K562 (cell line): ENCODE measurements around the gene PAX8. TPM values are rescaled to one million over a fixed set of nuclear protein-coding genes. Genes with fewer than 3 reads are reported as not detected.
A peak's percentile ranks its signal among the peaks of the same experiment; 100 is the strongest.

Source experiments
- MCM2 ChIP-seq: fragments of 450-650 bp; IDR thresholded peaks from 2 replicates; pipeline ENCODE4 v1.6.1; 2017; ENCODE audit warnings: low read depth, mild to moderate bottlenecking
- MCM7 ChIP-seq, 2 experiments: fragments of 450-650 bp; IDR thresholded peaks; 2 replicates each; pipeline ENCODE4 v1.6.1; 2016 to 2018
- MYC ChIP-seq, 2 experiments: fragments of 250-450 bp in 1 of 2; sonication (Bioruptor Pico) in 1 of 2; IDR thresholded peaks; 2 replicates each; pipeline versions ENCODE4 v1.5.1 to v1.6.1; 2012 to 2021; ENCODE audit warnings: low read depth in 2 of 2, borderline replicate concordance in 1 of 2, improper control_type of control experiment in 1 of 2, low read length in 1 of 2, mild to moderate bottlenecking in 1 of 2, moderate library complexity in 1 of 2
- ZC3H11A ChIP-seq: IDR thresholded peaks from 2 replicates; pipeline ENCODE4 v1.6.1; 2012; ENCODE audit warnings: low read depth, low read length, improper control_type of control experiment
- ZNF354B ChIP-seq: fragments of 250-450 bp; sonication (Bioruptor Pico); IDR thresholded peaks from 2 replicates; pipeline ENCODE4 v1.4.0; 2020
- ZNF583 ChIP-seq: fragments of 250-450 bp; sonication (Bioruptor Pico); IDR thresholded peaks from 2 replicates; pipeline ENCODE4 v1.4.0; 2020
- ZNF695 ChIP-seq: fragments of 450-650 bp; formaldehyde crosslinking; IDR thresholded peaks from 2 replicates; pipeline ENCODE4 v1.4.0; 2020; ENCODE audit warnings: mild to moderate bottlenecking, moderate library complexity
- ZNF785 ChIP-seq: fragments of 250-450 bp; sonication (Bioruptor Pico); IDR thresholded peaks from 2 replicates; pipeline ENCODE4 v1.4.0; 2020; ENCODE audit warnings: mild to moderate bottlenecking
- polyA plus RNA-seq, 8 experiments: library from polyadenylated mRNA; depleted of rRNA in 4 of 8; stranded (reverse) in 5 of 8; unstranded in 3 of 8; fragments of >200 nt; fragmentation: Nextera tagmentation in 2 of 8; fragmentation: Illumina TruSeq in 1 of 8; extraction: Ambion mirVana in 2 of 8; extraction: Trizol in 1 of 8; gene quantifications; 2 replicates each; pipeline versions ENCODE4 v1.2.1 to v1.2.3, GENCODE V29; 2011 to 2014; ENCODE audit warnings: inconsistent platforms in 1 of 8, missing spikeins in 1 of 8
- total RNA-seq, 7 experiments: library from RNA; depleted of rRNA in 6 of 7; stranded (reverse); fragments of >200 nt in 6 of 7; fragmentation: Illumina TruSeq in 2 of 7; extraction: Trizol in 2 of 7; gene quantifications; 2 replicates each; pipeline versions ENCODE4 v1.2.1 to v1.2.3, GENCODE V29; 2011 to 2021; ENCODE audit warnings: low replicate concordance in 1 of 7
- TF ChIP-seq, protein P1 (sequence below): conservative IDR thresholded peaks from 2 replicates; pipeline ENCODE4 v1.6.1; 2011; ENCODE audit warnings: low read depth, mild to moderate bottlenecking, low read length; ENCODE audit not compliant: control insufficient read depth
- TF ChIP-seq, protein P2 (sequence below): fragments of 250-450 bp; sonication (Bioruptor Pico); IDR thresholded peaks from 2 replicates; pipeline ENCODE4 v1.8.0; 2022; ENCODE audit warnings: inconsistent platforms, mild to moderate bottlenecking, moderate library complexity, borderline replicate concordance
- TF ChIP-seq, protein P3 (sequence below): fragments of 450-650 bp; IDR thresholded peaks from 2 replicates; pipeline ENCODE4 v1.6.1; 2016; ENCODE audit warnings: mild to moderate bottlenecking, moderate library complexity
- TF ChIP-seq, protein P4 (sequence below): fragments of 250-450 bp; sonication (Bioruptor Pico); IDR thresholded peaks from 2 replicates; pipeline ENCODE4 v1.6.1; 2021; ENCODE audit warnings: mild to moderate bottlenecking

Gene PAX8
- total and polyA plus RNA-seq, 9 of the 15 experiments (the other 6 are each of a cell fraction or from before 2014, with no cell fraction given), result 0.13 to 2.1 (median 0.51) TPM

DNA sequence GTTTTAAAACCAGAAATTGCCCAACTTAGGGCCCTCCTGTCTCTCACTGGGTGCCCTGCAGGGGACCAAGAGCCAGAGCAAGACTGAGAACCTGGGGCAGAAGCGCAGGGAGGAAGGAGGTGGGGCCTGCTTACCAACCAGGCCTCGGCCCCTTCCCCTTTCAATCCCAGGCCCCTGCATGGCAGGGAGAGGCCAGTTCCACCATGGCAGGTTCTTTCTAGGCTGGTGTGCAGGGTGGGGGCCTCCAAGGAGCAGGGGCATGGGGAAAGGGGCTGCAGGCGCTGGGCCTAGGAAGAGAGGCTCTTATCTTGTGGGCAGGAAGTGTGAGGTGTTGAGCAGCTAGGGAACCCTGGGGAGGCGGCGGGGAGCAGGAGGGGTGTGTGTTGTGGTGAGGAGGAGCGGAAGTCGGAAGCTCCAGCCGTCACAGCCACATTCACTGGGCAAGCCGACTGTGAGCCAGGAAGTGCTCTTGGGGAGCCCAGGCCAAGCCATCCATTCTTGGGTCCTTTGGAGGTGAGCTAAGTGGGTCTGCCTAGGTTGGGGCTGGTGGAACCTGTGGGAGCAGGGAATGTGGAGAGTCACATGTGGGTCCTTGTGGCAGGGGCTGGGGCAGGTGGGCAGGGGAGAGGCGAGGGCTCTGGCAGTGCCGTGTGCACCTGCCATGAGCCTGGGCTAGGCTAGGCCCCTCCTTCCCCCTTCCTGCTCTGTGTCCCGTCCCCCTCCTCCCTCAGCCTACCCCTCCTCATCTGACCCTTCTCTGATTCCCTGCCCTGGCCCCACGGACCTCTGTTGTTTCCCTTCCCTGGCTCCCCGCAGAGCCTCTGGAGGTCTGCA is 105.0 kb downstream of the PAX8 start, which contains the start of gene PSD4 (continued):
- TF ChIP-seq, protein P1, sequence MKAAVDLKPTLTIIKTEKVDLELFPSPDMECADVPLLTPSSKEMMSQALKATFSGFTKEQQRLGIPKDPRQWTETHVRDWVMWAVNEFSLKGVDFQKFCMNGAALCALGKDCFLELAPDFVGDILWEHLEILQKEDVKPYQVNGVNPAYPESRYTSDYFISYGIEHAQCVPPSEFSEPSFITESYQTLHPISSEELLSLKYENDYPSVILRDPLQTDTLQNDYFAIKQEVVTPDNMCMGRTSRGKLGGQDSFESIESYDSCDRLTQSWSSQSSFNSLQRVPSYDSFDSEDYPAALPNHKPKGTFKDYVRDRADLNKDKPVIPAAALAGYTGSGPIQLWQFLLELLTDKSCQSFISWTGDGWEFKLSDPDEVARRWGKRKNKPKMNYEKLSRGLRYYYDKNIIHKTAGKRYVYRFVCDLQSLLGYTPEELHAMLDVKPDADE, result peak; percentile 77
- no peak for TF ChIP-seq MCM2
- TF ChIP-seq ZNF695 (CRISPR knock-in tag), result no peak
- TF ChIP-seq, protein P2, sequence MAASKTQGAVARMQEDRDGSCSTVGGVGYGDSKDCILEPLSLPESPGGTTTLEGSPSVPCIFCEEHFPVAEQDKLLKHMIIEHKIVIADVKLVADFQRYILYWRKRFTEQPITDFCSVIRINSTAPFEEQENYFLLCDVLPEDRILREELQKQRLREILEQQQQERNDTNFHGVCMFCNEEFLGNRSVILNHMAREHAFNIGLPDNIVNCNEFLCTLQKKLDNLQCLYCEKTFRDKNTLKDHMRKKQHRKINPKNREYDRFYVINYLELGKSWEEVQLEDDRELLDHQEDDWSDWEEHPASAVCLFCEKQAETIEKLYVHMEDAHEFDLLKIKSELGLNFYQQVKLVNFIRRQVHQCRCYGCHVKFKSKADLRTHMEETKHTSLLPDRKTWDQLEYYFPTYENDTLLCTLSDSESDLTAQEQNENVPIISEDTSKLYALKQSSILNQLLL, result no peak
- no peak for TF ChIP-seq MCM7 (IDR thresholded peaks at IDR 0.05)
- no peak for TF ChIP-seq ZNF785 (CRISPR knock-in tag)
- TF ChIP-seq, protein P3, sequence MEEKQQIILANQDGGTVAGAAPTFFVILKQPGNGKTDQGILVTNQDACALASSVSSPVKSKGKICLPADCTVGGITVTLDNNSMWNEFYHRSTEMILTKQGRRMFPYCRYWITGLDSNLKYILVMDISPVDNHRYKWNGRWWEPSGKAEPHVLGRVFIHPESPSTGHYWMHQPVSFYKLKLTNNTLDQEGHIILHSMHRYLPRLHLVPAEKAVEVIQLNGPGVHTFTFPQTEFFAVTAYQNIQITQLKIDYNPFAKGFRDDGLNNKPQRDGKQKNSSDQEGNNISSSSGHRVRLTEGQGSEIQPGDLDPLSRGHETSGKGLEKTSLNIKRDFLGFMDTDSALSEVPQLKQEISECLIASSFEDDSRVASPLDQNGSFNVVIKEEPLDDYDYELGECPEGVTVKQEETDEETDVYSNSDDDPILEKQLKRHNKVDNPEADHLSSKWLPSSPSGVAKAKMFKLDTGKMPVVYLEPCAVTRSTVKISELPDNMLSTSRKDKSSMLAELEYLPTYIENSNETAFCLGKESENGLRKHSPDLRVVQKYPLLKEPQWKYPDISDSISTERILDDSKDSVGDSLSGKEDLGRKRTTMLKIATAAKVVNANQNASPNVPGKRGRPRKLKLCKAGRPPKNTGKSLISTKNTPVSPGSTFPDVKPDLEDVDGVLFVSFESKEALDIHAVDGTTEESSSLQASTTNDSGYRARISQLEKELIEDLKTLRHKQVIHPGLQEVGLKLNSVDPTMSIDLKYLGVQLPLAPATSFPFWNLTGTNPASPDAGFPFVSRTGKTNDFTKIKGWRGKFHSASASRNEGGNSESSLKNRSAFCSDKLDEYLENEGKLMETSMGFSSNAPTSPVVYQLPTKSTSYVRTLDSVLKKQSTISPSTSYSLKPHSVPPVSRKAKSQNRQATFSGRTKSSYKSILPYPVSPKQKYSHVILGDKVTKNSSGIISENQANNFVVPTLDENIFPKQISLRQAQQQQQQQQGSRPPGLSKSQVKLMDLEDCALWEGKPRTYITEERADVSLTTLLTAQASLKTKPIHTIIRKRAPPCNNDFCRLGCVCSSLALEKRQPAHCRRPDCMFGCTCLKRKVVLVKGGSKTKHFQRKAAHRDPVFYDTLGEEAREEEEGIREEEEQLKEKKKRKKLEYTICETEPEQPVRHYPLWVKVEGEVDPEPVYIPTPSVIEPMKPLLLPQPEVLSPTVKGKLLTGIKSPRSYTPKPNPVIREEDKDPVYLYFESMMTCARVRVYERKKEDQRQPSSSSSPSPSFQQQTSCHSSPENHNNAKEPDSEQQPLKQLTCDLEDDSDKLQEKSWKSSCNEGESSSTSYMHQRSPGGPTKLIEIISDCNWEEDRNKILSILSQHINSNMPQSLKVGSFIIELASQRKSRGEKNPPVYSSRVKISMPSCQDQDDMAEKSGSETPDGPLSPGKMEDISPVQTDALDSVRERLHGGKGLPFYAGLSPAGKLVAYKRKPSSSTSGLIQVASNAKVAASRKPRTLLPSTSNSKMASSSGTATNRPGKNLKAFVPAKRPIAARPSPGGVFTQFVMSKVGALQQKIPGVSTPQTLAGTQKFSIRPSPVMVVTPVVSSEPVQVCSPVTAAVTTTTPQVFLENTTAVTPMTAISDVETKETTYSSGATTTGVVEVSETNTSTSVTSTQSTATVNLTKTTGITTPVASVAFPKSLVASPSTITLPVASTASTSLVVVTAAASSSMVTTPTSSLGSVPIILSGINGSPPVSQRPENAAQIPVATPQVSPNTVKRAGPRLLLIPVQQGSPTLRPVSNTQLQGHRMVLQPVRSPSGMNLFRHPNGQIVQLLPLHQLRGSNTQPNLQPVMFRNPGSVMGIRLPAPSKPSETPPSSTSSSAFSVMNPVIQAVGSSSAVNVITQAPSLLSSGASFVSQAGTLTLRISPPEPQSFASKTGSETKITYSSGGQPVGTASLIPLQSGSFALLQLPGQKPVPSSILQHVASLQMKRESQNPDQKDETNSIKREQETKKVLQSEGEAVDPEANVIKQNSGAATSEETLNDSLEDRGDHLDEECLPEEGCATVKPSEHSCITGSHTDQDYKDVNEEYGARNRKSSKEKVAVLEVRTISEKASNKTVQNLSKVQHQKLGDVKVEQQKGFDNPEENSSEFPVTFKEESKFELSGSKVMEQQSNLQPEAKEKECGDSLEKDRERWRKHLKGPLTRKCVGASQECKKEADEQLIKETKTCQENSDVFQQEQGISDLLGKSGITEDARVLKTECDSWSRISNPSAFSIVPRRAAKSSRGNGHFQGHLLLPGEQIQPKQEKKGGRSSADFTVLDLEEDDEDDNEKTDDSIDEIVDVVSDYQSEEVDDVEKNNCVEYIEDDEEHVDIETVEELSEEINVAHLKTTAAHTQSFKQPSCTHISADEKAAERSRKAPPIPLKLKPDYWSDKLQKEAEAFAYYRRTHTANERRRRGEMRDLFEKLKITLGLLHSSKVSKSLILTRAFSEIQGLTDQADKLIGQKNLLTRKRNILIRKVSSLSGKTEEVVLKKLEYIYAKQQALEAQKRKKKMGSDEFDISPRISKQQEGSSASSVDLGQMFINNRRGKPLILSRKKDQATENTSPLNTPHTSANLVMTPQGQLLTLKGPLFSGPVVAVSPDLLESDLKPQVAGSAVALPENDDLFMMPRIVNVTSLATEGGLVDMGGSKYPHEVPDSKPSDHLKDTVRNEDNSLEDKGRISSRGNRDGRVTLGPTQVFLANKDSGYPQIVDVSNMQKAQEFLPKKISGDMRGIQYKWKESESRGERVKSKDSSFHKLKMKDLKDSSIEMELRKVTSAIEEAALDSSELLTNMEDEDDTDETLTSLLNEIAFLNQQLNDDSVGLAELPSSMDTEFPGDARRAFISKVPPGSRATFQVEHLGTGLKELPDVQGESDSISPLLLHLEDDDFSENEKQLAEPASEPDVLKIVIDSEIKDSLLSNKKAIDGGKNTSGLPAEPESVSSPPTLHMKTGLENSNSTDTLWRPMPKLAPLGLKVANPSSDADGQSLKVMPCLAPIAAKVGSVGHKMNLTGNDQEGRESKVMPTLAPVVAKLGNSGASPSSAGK, result peak; percentile 67; the same call in 1 of the 2 replicates
- TF ChIP-seq ZNF354B, result no peak
- no peak for TF ChIP-seq ZNF583 (CRISPR knock-in tag)
- no peak for TF ChIP-seq ZC3H11A
- TF ChIP-seq, protein P4, sequence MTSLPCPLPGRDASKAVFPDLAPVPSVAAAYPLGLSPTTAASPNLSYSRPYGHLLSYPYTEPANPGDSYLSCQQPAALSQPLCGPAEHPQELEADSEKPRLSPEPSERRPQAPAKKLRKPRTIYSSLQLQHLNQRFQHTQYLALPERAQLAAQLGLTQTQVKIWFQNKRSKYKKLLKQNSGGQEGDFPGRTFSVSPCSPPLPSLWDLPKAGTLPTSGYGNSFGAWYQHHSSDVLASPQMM (CRISPR knock-in tag), result no peak
- TF ChIP-seq MYC (IDR thresholded peaks at IDR 0.05; ENCODE audit: low read depth, low read length), result 0 out of 2 replicates have a peak, but pooled peaks have one; percentile 59
- TF ChIP-seq MYC (CRISPR knock-in tag; IDR thresholded peaks at IDR 0.05; ENCODE audit: borderline replicate concordance, low read depth), result no peak
